Measurements from ENCODE around the gene LRRC36. TPM values are rescaled to one million over a fixed set of nuclear protein-coding genes. Genes with fewer than 3 reads are reported as not detected.

Gene LRRC36
- total and polyA plus RNA-seq, 10 of the 15 experiments (the other 5 are each of a cell fraction or from before 2014, with no cell fraction given): 0.45 to 2.0 (median 0.75) TPM; not detected in 1

- Histone ChIP-seq H3K4me3 (no peak overlapping the region), H3K79me2 (ENCODE audit: control insufficient read depth, insufficient read depth, low read length) (no peaks in the 10 kb centered on the region), H3K4me1 (ENCODE audit: control insufficient read depth, insufficient read depth, low read length) (no peaks in the 10 kb centered on the region), H3K27ac (ENCODE audit: control insufficient read depth, insufficient read depth) (no peak overlapping the region), H3K9me3 (replicated peaks; ENCODE audit: control insufficient read depth, insufficient read depth, low read length) (no peaks in the 10 kb centered on the region; the same call in 1 of the 3 replicates), H3K9ac (ENCODE audit: control insufficient read depth, insufficient read depth, low read length) (no peak overlapping the region), H3K4me2 (ENCODE audit: control insufficient read depth, insufficient read depth) (no peak overlapping the region), H4K20me1 (ENCODE audit: control insufficient read depth, insufficient read depth) (no peaks in the 10 kb centered on the region), H2AFZ (ENCODE audit: control insufficient read depth, low read depth, low read length) (no peak overlapping the region), H3K27me3 (replicated peaks in 1 of 2; ENCODE audit: control insufficient read depth in 2 of 2, insufficient read depth in 2 of 2, low read length in 1 of 2) (no peaks in the 10 kb centered on the region), H3K36me3 (ENCODE audit: control insufficient read depth in 2 of 2, insufficient read depth in 2 of 2, low read length in 1 of 2) (no peaks in the 10 kb centered on the region)
- ChIA-PET RAD21 (ENCODE audit: unreplicated experiment) (interaction anchor here (0.5 to 3.6 kb wide), 15 partner anchors 18 to 363 kb away, joined by 3 to 73 read pairs (median 4); partner anchors contain the start of genes FHOD1 and TMEM208), POLR2A (no interaction called here), CTCF (interaction anchor here (0.6 to 3.5 kb wide), 28 partner anchors 10 to 361 kb away, joined by 3 to 78 read pairs (median 4); partner anchors contain the start of genes KCTD19, LRRC36, PLEKHG4 and SLC9A5), SMC1A (ENCODE audit: uncharacterized antibody, unreplicated experiment) (interaction anchor here (0.7 to 3.6 kb wide), 22 partner anchors 8 to 155 kb away, joined by 3 to 39 read pairs (median 3); partner anchors contain the start of genes FHOD1, KCTD19, LRRC36 and PLEKHG4)
- ATAC-seq (peak; percentile 75), FAIRE-seq (no peak), DNase-seq (ENCODE audit: low read depth, low spot score) (no peak)
- TF ChIP-seq POLR2AphosphoS5 (IDR thresholded peaks at IDR 0.05; ENCODE audit: low read length) (no peak), RAD21 (IDR thresholded peaks at IDR 0.05; ENCODE audit: insufficient read depth, low read depth, low read length) (peak; percentile 68), CTCF (IDR thresholded peaks at IDR 0.05 in 2 of 3, conservative IDR thresholded peaks at IDR 0.05 in 1 of 3; ENCODE audit: control insufficient read depth in 2 of 3, extremely low read depth in 1 of 3, insufficient read depth in 1 of 3, low read depth in 3 of 3, low read length in 3 of 3) (peak; percentile 23 to 51 (median 25); a peak in 4 of 6 replicates), RFX5 (IDR thresholded peaks at IDR 0.05; ENCODE audit: low read depth, low read length) (no peak), SMC3 (IDR thresholded peaks at IDR 0.05; ENCODE audit: borderline replicate concordance, low read length) (peak; percentile 72), SIX5 (IDR thresholded peaks at IDR 0.05; ENCODE audit: low read depth, low read length, severe bottlenecking) (no peak)
- BruUV-seq (replicated peaks): no TSS peak
- WGBS (ENCODE audit: insufficient coverage, insufficient replicate concordance, low lambda C conversion rate, missing lambda C conversion rate): 6% methylated on average over 2 of the region's 2 CpGs
- in situ Hi-C loops (cut with MboI) (no loop called here), intact Hi-C loops (cut with micrococcal nuclease; ENCODE audit: unreplicated experiment) (loop anchor here (1.0 to 2.0 kb wide), 2 partner anchors 61 to 79 kb away; no protein-coding TSS in a partner anchor)
These were observed 12.8 kb downstream of the LRRC36 start for GRCh38 chr16:67339453-67339852.
